Stimulated activated CD8-positive, alpha-beta memory T cell treated with anti-CD3 and anti-CD28 coated beads, Interleukin-2, amount 100 ng/mL, for 1 hour (primary cell): ENCODE measurements around the gene IMPDH1.

Experiments
- DNase-seq, 2 donors: peaks; one replicate each; pipeline ENCODE4 v3.0.0-alpha.2; 2020; ENCODE audit warnings: low read depth in 2 of 2

Gene IMPDH1

GRCh38 chr7:128387216-128388144 is 22.3 kb downstream of the IMPDH1 start:
- DNase-seq = peak; percentile 34 to 50

- DNase-seq = no peak
Observed at GRCh38 chr7:128385988-128386925, 23.5 kb downstream of the IMPDH1 start.

GRCh38 chr7:128384726-128385125 is 25.1 kb downstream of the IMPDH1 start:
- DNase-seq = no peak

- DNase-seq = no peak
Observed at GRCh38 chr7:128383776-128384175, 26.0 kb downstream of the IMPDH1 start.

GRCh38 chr7:128381161-128381821 is 28.5 kb downstream of the IMPDH1 start:
- DNase-seq = no peak

- DNase-seq = no peak
Observed at GRCh38 chr7:128380483-128381106, 29.2 kb downstream of the IMPDH1 start.

- DNase-seq = no peak
Observed at GRCh38 chr7:128379900-128380479, 29.8 kb downstream of the IMPDH1 start.

- no peak for DNase-seq
Observed at GRCh38 chr7:128378637-128379036, 31.1 kb downstream of the IMPDH1 start.

GRCh38 chr7:128376077-128376476 is 33.7 kb downstream of the IMPDH1 start:
- DNase-seq = no peak

GRCh38 chr7:128374041-128374440 is 35.7 kb downstream of the IMPDH1 start:
- DNase-seq = no peak

- no peak for DNase-seq
Observed at GRCh38 chr7:128373606-128374005, 36.2 kb downstream of the IMPDH1 start.

GRCh38 chr7:128370491-128370890 is 39.3 kb downstream of the IMPDH1 start:
- no peak for DNase-seq

GRCh38 chr7:128366986-128367385 is 42.8 kb downstream of the IMPDH1 start:
- no peak for DNase-seq

- no peak for DNase-seq
Observed at GRCh38 chr7:128366300-128366699, 43.5 kb downstream of the IMPDH1 start.

GRCh38 chr7:128365432-128365831 is 44.4 kb downstream of the IMPDH1 start:
- DNase-seq = no peak

- DNase-seq = no peak
Observed at GRCh38 chr7:128364166-128364870, 45.5 kb downstream of the IMPDH1 start.

- no peak for DNase-seq
Observed at GRCh38 chr7:128363261-128363721, 46.5 kb downstream of the IMPDH1 start.

GRCh38 chr7:128362670-128363069 is 47.1 kb downstream of the IMPDH1 start:
- no peak for DNase-seq

GRCh38 chr7:128361411-128362379 is 48.1 kb downstream of the IMPDH1 start, which contains the start of gene PRRT4:
Gene PRRT4 (minus strand): TSS chr7:128361690.
- no peak for DNase-seq
